Measurements from ENCODE around the gene ETV3L. TPM values are rescaled to one million over a fixed set of nuclear protein-coding genes. Genes with fewer than 3 reads are reported as not detected.

The ETV3L gene
- total RNA-seq, 4 donors from 2014 or later = not detected

GRCh38 chr1:157105988-157106812 is 6.6 kb upstream of the ETV3L start:
- peak; percentile 40 for DNase-seq
- in situ Hi-C loops (cut with MboI; ENCODE audit: low pct_ligation_motif_present in 1 of 4, low pct_unique_long_range_greater_than_20kb in 1 of 4, low sequenced_read_pairs in 3 of 4) (loop anchor here in 1 of 4 donors (10.0 kb wide), 1 partner anchor 49 kb away; no protein-coding TSS in a partner anchor), intact Hi-C loops (cut with DNase I; ENCODE audit: low total_unique reads) (no loop called here)
- H3K4me1 ChIP-seq = no peaks in the 10 kb centered on the region
- peaks cover 44% of the 10 kb centered on the region for H3K27me3 ChIP-seq
- H3K4me3 ChIP-seq = no peak overlapping the region
- H3K36me3 ChIP-seq = no peaks in the 10 kb centered on the region
- WGBS, 2 donors (ENCODE audit: low coverage in 1 of 2) = 22 to 31% methylated on average over 1 to 6 of the region's 6 CpGs
- TF ChIP-seq, protein P1, sequence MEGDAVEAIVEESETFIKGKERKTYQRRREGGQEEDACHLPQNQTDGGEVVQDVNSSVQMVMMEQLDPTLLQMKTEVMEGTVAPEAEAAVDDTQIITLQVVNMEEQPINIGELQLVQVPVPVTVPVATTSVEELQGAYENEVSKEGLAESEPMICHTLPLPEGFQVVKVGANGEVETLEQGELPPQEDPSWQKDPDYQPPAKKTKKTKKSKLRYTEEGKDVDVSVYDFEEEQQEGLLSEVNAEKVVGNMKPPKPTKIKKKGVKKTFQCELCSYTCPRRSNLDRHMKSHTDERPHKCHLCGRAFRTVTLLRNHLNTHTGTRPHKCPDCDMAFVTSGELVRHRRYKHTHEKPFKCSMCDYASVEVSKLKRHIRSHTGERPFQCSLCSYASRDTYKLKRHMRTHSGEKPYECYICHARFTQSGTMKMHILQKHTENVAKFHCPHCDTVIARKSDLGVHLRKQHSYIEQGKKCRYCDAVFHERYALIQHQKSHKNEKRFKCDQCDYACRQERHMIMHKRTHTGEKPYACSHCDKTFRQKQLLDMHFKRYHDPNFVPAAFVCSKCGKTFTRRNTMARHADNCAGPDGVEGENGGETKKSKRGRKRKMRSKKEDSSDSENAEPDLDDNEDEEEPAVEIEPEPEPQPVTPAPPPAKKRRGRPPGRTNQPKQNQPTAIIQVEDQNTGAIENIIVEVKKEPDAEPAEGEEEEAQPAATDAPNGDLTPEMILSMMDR (IDR thresholded peaks at IDR 0.05) = no peak
- TF ChIP-seq EP300 (IDR thresholded peaks at IDR 0.05; ENCODE audit: low read depth) (no peak), POLR2AphosphoS5 (IDR thresholded peaks at IDR 0.05) (no peak), POLR2A (IDR thresholded peaks at IDR 0.05) (no peak)
- H3K9me3 ChIP-seq = no peaks in the 10 kb centered on the region
- no peak overlapping the region for H3K27ac ChIP-seq

GRCh38 chr1:157105298-157105987 is 5.8 kb upstream of the ETV3L start:
- TF ChIP-seq EP300 (IDR thresholded peaks at IDR 0.05; ENCODE audit: low read depth) (no peak), POLR2A (IDR thresholded peaks at IDR 0.05) (no peak), POLR2AphosphoS5 (IDR thresholded peaks at IDR 0.05) (no peak)
- TF ChIP-seq, protein P1 (IDR thresholded peaks at IDR 0.05) = no peak
- H3K9me3 ChIP-seq = no peaks in the 10 kb centered on the region
- H3K4me1 ChIP-seq = no peaks in the 10 kb centered on the region
- in situ Hi-C loops (cut with MboI; ENCODE audit: low pct_ligation_motif_present in 1 of 4, low pct_unique_long_range_greater_than_20kb in 1 of 4, low sequenced_read_pairs in 3 of 4) (loop anchor here in 1 of 4 donors (10.0 kb wide), 1 partner anchor 49 kb away; no protein-coding TSS in a partner anchor), intact Hi-C loops (cut with DNase I; ENCODE audit: low total_unique reads) (no loop called here)
- no peaks in the 10 kb centered on the region for H3K36me3 ChIP-seq
- WGBS, 2 donors (ENCODE audit: low coverage in 1 of 2) = 53 to 63% methylated on average over 8 to 14 of the region's 14 CpGs
- H3K27me3 ChIP-seq = peaks cover 39% of the 10 kb centered on the region
- H3K4me3 ChIP-seq = no peak overlapping the region
- no peak for DNase-seq
- H3K27ac ChIP-seq = no peak overlapping the region

- Histone ChIP-seq H3K4me1 (no peaks in the 10 kb centered on the region), H3K4me3 (no peak overlapping the region), H3K27me3 (peaks cover 38% of the 10 kb centered on the region), H3K9me3 (no peaks in the 10 kb centered on the region), H3K27ac (no peak overlapping the region), H3K36me3 (no peaks in the 10 kb centered on the region)
- WGBS, 2 donors (ENCODE audit: low coverage in 1 of 2) = 72 to 83% methylated on average over 2 to 6 of the region's 6 CpGs
- no peak for TF ChIP-seq POLR2AphosphoS5 (IDR thresholded peaks at IDR 0.05)
- no peak for TF ChIP-seq POLR2A (IDR thresholded peaks at IDR 0.05)
- TF ChIP-seq EP300 (IDR thresholded peaks at IDR 0.05; ENCODE audit: low read depth) = no peak
- TF ChIP-seq, protein P1 (IDR thresholded peaks at IDR 0.05) = no peak
- in situ Hi-C loops (cut with MboI; ENCODE audit: low pct_ligation_motif_present in 1 of 4, low pct_unique_long_range_greater_than_20kb in 1 of 4, low sequenced_read_pairs in 3 of 4) = loop anchor here in 1 of 4 donors (10.0 kb wide), 1 partner anchor 50 kb away; no protein-coding TSS in a partner anchor
- no peak for DNase-seq
- intact Hi-C loops (cut with DNase I; ENCODE audit: low total_unique reads) = no loop called here
These were observed 5.1 kb upstream of the ETV3L start for GRCh38 chr1:157104598-157105293.

GRCh38 chr1:157103268-157103667 is 3.7 kb upstream of the ETV3L start:
- Histone ChIP-seq H3K27ac (no peak overlapping the region), H3K4me1 (no peaks in the 10 kb centered on the region), H3K27me3 (peaks cover 23% of the 10 kb centered on the region), H3K36me3 (no peaks in the 10 kb centered on the region), H3K4me3 (no peak overlapping the region), H3K9me3 (no peaks in the 10 kb centered on the region)
- 74% methylated on average over 5 of the region's 5 CpGs; no CpG with 5 or more reads in 1 of the 2 donors for whole genome bisulfite sequencing, 2 donors (ENCODE audit: low coverage in 1 of 2)
- TF ChIP-seq POLR2AphosphoS5 (IDR thresholded peaks at IDR 0.05) = no peak
- no peak for TF ChIP-seq EP300 (IDR thresholded peaks at IDR 0.05; ENCODE audit: low read depth)
- TF ChIP-seq POLR2A (IDR thresholded peaks at IDR 0.05) = no peak
- no peak for DNase-seq
- in situ Hi-C loops (cut with MboI; ENCODE audit: low pct_ligation_motif_present in 1 of 4, low pct_unique_long_range_greater_than_20kb in 1 of 4, low sequenced_read_pairs in 3 of 4) (loop anchor here in 1 of 4 donors (10.0 kb wide), 1 partner anchor 52 kb away; no protein-coding TSS in a partner anchor), intact Hi-C loops (cut with DNase I; ENCODE audit: low total_unique reads) (no loop called here)

All from transverse colon (tissue), 4 donors.